NCI-H1694 treated with DMSO at 0.1 percent for 48 hours (cell line): ENCODE data around the gene RYK.
"Not testable (repeated sequence)": the region's sequence is repeated elsewhere in the genome, so short reads cannot be mapped to it uniquely, and the experiment has no call there.

ENCODE experiments used
- DNase-seq: peaks from one replicate; lab custom pipeline; 2025; lab: John Stamatoyannopoulos, UW

Gene RYK

DNA sequence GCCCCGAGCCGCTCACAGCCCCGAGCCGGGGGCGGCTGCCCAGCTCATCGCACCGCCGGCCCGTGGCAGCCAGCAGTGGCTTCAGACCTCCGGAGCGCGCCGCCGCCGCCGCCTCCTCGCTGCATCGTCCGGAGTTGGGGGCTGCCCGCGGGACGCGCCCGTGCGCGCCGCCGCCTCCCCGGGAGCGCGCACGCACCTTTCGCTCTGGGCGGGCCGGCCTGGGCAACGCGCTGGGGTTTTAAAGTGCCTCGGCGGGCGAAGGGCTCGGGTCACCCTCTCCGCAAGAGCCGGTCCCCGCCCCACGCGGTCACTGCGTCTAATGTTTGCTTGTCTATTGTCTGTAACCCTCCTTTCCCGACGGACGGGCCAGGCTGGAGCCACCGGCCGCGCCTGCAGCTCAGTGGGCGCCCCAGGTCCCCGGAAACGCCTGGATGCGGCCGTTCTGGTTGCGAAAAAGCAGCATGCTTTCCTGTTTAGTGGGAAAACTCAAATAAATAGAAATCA lies at the start of gene RYK:
Gene RYK (minus strand): TSS at position 143 of the 504 bp plus-strand sequence. CDS start 205 bp downstream, outside the sequence.
- peak; percentile 66 for DNase-seq

DNA sequence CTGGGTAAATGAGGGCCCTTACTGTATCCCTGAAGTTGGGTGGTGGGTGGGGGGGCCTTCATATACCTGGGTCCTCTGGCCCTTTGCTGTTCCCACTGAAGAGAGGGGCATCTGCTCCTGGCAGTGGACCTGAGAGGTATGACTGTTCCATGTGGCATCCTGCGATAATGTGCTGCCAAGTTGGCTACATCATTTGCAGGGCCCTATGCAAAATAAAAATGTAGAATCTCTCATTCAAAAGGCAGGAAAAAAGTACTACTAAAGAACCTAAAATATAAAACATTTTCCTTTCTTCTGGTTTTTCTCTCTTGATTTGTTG lies 49.2 kb upstream of the RYK start:
- no peak for DNase-seq

DNA sequence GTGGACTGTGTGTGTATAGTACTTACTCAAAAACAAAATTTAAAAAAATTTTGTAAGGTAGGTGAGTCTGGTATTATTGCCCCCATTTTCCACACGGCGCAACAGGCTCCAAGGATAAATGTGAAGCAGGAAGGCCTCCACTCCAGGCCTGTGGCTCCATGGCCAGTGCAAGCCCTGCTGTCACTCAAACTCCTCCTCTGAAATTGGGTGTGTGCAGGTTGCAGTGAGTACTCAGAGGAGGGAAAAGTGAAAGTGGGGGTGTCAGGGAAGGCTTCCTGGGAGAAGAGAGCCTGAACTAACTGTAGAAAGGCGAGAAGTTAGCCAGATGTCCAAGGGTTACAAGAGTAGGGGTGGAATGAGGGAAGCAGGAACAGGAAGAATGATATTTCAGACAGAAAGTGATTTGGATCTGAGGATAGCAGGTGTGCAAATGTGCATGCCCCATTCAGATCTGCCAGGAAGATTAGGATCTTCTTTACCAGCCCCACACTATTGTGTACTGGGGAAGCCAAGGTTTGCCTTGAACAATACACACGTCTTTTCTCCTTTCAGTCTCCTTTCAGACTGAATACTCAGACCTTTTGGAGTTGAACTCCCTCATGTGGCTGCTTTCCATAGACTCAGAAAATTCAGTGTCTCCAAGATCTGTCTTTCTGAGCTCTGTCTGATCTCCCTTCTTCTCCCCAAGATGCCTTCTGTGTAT lies 48.7 kb upstream of the RYK start:
- peak; percentile 9 for DNase-seq

DNA sequence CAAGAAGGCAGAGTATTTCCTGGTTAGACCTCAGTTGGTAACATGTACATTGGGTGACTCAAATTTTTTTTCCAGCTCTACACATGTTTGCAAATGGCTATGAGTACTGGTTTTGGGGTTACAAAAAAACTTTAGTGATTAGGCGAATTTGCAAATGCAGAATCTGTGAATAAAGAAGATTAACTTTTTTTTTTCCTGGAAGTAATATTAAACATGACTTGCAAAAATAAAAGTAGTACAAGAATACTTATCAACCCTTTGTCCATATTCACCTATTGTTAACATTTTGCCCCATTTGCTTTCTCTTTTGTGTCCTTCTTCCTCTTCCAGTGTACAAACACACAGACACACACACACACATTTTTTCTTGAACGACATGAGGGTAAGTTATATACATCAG lies 47.6 kb upstream of the RYK start:
- DNase-seq: no peak

DNA sequence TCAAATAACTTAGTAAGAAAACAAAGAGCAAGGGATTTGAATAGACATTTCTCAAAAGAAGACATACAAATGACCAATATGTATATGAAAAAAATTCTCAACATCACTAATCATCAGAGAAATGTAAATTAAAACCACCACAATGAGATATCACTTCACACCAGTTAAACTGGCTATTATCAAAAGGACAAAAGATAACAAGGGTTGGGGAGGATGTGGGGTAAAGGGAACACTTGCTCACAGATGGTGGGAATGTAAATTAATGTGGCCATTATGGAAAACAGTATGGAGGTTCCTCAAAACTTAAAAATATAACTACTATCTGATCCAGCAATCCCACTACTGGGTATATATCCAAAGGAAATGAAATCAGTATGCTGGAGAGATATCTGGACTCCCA lies 46.0 kb upstream of the RYK start:
- DNase-seq: no peak

DNA sequence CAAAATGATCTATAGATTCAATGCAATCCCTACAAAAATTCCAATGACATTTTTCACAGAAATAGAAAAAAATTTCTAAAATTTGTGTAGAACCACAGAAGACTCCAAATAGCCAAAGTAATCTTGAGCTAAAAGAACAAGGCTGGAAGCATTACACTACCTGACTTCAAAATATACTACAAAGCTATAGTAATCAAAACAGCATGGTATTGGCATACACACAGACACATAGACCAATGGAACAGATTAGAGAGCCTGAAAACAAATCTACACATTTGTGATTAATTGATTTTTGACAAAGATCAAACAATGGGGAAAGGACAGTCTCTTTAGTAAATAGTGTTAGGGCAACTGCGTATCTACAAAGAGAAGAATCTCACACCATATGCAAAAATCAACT lies 45.3 kb upstream of the RYK start:
- DNase-seq: no peak

DNA sequence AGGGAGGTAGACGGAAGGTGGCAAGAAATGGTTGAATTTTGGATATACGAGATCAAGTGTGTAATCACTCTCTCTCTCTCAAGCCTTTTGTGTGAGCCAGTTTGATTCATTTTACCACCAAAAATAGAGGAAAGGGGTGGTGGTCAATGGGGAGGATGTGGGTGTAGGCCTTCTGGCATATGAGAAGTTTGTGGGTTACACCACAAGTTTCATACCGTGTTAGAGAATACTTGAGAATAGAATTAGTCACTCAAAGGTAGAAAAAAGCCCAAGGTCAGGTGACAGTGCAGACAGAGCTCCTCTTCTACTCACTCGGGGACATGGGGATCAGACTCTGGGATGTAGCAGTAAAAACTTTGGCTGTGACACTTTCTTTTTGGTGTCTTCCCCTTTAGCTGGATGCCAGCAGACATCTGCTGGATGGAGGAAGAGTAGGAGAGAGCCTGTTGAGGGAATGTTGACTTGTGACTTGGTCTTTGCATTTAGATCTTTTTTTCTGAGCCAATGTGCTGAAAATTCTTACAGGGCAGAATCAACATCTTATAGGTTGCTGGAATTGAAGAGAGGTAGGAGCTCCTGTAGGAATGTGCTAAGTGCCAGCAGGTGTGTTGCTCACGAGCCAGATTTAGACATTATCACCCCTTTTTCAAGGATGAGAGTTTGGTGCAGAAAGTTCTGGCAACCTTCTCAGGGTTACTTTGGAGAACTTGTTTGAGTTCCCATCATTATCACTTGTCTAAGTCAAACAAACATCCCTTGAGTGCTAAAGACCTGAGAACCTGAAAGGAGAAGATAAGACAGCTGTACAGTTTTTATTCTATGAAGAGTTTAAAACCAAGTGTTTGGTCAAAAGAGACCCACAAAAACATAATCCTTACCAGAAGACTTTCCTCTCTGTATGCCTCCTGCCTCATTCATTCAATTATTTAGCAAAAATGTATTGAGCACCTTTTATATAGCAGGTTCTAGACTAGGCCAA lies 43.9 kb upstream of the RYK start:
- DNase-seq: no peak

DNA sequence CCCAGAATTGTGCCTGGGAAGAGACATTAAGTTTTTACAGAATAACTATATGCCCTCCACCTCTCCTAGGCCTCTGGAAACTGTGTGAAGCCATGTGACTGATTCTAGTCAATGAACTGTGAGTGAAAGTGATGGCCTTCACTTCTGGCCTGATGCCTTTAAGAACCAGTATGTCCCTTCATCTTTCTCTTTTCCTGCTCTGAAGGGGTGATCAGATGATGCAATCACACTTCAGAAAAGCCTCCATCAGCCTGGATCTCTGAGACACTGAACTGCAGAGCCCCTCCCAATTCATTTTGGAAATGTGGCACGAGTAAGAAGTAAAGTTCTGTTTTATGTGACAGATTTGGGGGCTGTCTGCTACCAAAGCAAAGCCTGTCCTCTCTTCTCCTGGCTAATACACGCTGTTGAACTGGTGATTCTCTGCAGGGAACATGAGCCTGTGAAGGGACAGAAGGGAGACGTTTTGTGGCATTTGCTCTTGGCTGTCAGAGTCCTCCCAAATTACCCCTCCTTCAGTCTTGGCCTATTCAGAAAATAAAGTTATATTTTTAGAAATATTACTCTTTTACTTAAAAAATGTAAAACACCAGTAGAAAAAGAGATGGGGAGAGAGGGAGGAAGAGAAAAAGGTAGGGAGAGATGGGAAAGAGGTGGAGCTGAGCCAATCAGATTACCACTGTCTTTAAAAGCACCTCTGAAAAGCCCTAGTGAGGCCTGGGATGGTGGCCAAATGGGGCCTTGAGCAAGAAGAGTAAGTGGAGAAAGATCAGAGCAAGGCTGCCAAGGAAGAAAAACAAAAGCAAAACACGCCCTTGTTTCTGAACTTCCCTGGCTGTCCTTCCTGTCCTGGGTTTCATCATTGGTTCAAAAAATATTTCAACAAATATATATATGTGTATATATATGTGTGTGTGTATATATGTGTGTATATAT lies 40.9 kb upstream of the RYK start:
- DNase-seq: no peak

DNA sequence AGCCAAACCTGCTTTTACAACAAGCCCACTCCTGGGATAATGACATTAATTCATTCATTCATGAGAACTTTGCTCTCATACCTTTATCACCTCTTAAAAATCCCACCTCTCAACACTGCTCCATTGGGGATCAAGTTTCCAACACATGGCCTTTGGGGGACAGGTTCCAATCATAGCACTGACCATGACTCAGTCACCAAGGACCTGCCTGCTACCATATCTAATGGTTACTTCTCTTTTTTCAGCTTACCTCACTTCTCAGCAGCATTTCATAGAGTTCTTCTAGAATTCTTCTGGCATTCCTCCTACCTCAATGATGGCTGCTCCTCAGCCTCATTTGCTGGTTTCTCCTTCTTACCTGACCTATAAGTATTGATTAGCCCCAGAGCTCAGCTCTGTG lies 36.9 kb upstream of the RYK start:
- DNase-seq: no peak

DNA sequence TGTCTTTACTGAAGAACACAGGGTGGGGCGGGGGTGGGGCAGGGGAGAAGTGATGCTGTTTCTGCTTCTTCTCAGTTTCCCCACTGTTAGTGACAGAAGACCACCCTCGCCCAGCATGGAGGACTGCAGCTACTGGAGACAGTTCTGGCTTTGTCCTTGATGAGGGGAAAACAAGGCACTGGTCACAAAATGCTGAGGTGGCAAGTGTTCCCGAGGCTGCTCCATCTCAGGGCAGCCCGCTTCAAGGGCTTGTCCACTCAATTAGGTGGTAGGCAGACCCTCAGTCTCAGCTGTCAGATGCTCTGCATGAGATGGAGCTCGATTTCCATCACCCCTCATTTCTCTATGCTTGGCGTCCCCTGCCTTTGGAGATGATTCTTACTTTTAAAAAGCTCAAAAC lies 33.8 kb upstream of the RYK start:
- no peak for DNase-seq

DNA sequence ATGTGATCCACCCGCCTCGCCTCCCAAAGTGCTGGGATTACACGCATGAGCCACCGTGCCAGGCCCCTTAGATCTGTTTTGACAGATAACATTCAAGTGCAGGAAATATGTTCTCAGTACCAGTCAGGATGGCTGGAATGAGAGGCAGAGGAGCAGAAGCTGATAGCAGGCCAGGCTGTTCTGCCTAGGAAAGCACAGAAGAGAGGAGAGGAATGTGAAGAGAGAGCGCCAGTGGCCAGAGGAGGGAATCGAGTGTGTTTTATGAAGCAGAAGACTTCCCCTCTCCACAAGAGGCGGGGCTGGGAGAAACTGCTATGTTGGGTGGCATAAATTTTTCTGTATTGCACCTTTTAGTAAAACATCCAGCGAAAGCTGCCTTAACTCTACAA lies 32.0 kb upstream of the RYK start:
- no peak for DNase-seq

DNA sequence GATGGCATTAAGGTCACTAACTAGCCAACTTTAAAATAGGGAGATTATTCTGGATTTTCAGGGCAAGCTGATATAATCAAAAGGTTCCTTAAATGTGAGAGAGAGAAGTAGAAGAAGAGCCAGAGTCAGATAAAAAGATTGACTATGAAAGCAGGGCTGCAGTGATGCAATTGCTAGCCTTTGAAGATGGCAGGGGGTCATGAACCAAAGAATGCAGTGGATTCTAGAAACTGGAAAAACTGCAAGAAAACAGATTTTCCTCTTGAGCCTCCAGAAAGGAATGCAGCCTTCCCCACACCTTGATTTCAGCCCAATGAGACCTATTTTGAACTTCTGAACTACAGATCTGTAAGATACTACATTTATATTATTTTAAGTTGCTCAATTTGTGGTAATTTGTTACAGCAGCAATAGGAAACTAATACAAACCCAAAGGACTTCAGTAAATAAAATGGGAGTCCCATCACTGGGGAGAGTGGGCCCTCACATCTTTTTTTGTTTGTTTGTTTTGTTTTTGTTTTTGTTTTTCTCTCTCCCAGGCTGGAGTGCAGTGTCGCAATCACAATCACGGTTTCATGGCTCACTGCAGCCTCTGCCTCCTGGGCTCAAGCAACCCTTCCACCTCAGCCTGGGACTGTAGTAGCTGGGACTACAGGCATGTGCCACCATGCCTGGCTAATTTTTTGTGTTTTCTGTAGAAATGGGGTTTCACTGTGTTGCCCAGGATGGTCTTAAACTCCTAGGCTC lies 31.4 kb upstream of the RYK start:
- DNase-seq: no peak

DNA sequence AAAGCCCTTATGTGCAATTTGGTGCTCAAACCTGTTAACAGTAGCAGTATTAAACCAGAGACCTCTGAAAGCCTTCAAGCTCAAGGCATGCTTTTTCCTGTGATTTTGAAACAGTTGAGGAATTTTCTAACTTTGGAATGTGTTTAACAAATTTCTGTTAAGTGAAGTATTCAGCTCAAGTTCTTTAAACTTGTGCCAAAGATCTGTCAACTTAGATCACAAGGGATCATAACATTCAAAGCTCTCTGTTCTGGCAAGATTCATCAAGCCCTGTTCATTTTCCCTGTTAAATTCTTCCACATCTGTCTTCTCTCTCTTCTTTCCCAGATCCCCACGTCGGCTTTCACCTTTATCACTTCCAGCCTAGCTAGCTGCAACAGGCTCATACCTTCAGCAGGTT lies 28.8 kb upstream of the RYK start:
- no peak for DNase-seq

DNA sequence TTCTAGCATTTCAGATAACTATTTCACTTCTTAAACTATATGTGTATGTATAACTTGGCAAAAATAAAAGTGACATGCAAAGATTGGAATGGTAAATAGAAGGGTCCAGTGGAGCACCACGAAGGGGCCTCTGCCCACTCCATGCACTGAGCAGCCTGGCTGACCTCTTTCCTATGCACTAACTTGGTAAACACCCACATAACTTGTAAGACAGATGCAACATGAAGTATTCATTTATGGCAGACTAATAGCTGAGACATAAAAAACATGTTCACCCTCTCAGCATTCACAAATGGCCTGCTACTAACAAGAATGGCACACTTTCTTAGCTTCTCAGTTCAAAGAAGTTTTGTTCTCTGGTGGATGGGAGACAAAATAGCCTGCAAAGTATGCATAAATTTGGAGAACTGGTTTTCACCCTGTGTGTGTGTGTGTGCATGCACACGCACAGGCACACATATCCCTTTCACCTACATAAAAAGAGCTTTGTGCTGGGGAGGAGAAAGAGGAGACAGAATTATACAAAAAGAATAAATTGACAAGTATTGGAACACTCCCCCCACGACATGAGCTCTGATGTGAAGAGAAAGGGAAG lies 26.5 kb upstream of the RYK start:
- no peak for DNase-seq

DNA sequence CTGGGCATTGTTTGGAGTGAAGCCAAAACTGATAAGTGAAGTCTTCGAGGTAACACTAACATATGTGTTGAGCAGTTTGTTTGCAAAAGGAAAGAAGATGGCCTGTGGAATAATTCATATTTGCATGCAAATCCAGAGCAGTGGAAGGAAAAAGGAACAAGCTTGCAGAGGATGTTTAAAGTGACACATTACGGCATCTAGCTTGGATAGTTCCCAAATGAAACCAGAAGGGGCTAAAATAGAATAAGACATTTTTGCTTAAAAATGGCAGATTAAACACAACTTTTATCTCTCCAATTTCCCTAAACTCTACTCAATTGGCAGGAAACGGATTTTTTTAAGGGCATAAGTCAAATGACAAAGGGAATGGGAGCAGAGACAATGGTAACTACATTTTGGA lies 25.4 kb upstream of the RYK start:
- DNase-seq: no peak

DNA sequence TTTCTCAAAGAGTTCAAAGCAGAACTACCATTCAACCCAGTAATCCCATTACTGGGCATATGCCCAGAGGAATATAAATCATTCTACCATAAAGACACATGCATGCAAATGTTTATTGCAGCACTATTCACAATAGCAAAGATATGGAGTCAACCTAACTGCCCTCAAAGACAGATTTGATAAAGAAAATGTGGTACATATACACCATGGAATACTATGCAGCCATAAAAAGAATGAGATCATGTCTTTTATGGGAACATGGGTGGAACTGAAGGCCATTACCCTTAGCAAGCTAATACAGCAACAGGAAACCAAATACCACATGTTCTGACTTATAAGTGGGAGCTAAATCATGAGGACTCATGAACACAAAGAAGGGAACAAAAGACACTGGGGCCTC lies 24.5 kb upstream of the RYK start:
- not testable (repeated sequence) for DNase-seq

DNA sequence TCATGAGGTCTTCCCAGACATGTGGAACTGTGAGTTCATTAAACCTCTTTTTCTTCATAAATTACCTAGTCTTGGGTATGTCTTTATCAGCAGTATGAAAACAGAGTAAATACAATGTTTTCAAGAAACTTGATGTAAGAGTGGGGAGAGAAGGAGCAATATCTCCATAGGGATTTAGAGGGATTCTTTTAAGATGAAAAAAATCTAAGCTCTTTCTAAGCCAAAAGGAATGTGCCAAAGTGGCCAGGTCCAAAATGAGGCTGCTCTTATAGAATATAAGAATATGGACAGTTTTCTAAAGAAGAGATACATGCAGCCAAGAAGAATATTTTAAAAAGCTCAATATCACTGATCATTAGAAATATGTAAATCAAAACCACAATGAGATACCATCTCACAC lies 23.9 kb upstream of the RYK start:
- DNase-seq: no peak

DNA sequence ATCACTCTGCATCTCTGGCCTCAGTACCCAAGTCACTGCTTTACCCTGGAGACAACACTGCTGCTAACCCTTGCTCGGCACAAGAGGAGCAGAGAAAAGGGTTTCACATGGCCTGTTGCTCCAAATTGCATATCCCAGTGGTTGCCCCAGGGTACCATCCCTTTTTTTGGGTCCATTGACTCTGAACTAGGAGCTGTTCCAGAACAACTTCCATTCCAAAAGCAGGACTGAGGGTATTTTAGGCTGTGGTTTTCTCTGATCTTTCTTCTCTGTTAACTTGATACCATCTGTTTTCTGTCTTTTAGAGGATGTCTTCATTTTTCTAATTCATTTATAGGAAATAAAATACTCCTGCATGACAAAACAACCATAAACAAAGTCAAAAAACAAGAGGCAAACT lies 17.3 kb upstream of the RYK start:
- no peak for DNase-seq

DNA sequence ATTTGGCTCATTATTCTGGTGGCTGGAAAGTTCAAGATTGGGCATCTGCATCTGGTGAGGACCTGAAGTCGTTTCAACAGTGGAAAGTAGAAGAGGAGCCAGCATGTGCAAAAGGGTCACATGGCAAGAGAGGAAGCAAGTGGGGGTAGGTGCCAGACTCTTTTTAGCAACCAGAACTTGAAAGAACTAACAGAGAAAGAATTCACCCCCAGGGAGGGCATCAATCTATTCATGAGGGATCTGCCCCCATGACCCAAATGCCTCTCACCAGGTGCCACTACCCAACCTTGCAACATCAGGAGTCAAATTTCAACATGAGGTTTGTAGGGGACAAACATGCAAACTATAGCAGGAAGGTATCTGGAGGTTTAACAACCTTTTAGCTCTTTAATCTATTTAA lies 10.3 kb upstream of the RYK start:
- no peak for DNase-seq

DNA sequence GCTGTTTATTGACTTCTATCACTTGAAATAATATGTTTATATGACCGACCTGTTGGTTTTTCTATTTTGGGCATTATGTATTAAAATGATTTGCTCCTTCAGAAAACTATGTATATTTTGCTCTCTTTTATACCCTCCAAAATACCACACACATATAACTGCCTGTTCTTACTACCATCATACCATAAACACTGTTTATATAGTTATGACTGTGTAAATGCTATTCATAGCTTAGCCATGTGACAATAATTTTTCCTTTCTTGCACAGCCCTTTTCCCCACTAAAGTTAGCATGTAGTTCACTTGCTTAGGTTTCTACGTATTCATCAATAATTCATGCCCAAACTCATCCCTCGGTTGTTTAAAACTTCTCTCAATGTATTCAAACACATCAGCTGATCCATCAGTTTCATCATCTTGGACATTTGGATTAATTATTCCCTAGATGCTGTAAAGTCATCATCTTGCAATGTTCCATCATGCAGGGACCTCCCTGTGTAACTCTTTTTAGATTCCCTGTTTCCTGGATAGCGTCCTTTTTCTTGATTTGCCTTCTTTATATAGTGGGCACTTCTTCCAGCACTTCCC lies 8.2 kb upstream of the RYK start:
- DNase-seq: no peak

DNA sequence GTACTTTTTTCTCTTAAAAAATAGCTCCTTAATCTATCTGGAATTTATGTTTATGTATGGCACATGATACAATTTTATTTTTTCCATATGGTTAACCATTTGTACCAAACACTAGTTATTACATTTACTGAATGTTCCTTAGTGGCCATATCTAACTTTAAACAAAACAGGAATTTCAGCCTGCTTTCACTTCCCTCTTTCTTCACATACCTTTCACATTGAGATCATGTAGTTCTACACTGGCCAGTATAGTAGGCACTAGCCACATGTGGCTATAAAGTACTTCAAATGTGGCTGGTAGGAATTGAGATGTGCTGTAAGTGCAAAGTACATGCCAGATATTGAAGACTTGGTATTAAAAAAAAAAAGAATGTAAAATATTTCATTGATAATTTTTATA lies 4.7 kb upstream of the RYK start:
- DNase-seq: no peak
